HG03095 (cell line): ENCODE measurements around the gene SCFD2.
"Not testable (repeated sequence)": the region's sequence is repeated elsewhere in the genome, so short reads cannot be mapped to it uniquely, and the experiment has no call there.

Experiments used
- ATAC-seq: cut with Tn5 transposase; IDR thresholded peaks from one replicate; pipeline ENCODE4 v1.9.1; 2021; ENCODE audit warnings: moderate library complexity; ENCODE audit not compliant: unreplicated experiment

SCFD2 gene

DNA sequence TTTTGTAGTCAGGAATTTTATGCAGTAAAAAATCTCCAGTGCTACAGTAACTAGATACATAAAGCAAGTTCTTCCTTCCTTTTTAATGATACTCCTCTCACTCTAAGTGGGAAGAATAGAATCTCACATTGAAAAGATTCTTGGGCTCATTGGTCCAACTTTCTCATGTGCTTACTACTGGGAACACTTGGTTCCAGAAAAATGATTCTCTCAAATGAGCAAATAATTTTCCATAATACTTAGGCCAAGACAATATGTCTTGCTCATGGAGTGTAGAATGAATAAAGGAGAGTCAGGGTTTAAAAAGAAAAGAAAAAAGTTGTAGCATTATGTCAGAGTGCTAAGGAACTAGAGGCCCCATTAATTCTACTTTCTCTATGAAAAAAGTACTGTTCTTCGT lies 306.0 kb downstream of the SCFD2 start:
- ATAC-seq: no peak

DNA sequence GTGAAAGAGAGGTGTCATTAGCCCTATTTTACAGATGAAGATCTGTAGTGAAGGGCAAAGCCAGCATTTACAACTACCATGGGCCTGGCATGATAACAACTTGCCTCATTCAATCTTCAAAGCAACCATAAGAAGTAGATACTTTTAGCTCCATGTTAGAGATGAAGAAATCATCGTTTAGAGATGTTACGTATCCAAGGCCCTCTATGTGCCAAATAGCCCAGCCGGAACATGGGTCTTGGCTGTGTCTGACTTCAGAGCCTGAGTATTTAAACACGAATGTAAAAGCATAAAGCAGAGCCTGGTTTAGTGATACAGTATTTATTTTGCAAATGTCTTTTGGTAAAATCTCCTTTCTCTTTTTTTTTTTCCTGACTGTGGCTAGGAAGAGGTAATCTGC lies 306.6 kb downstream of the SCFD2 start:
- ATAC-seq: no peak

DNA sequence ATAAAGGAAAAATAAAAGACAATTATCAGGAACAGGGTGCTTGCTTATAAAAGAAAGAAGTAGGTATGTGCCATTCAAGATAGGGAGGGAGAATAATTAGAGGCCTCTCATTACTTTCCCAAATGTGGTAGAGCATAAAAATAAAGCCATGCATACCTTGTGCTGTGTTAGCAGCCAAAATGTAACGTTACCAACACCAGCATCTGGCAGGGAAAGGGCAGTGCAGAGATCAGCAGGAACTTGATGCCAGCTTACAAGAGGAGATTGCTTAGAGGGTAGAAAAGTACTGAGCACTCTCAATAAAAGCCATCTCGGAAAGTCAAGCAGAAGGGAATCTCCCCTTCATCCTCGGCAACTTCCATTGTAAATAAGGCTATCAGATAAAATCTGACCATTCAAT lies 308.2 kb downstream of the SCFD2 start:
- ATAC-seq: no peak

DNA sequence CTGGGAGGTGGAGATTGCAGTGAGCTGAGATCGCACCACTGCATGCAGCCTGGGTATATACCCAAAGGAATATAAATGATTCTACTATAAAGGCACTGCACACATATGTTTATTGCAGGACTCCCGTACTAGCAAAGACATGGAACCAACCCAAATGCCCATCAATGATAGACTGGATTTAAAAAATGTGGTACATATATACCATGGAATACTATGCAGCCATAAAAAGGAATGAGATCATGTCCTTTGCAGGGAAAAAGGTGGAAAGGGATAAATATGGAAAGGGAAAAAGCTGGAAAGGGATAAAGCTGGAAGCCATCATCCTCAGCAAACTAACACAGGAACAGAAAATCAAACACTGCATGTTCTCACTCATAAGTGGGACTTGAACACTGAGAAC lies 308.8 kb downstream of the SCFD2 start:
- ATAC-seq: not testable (repeated sequence)

DNA sequence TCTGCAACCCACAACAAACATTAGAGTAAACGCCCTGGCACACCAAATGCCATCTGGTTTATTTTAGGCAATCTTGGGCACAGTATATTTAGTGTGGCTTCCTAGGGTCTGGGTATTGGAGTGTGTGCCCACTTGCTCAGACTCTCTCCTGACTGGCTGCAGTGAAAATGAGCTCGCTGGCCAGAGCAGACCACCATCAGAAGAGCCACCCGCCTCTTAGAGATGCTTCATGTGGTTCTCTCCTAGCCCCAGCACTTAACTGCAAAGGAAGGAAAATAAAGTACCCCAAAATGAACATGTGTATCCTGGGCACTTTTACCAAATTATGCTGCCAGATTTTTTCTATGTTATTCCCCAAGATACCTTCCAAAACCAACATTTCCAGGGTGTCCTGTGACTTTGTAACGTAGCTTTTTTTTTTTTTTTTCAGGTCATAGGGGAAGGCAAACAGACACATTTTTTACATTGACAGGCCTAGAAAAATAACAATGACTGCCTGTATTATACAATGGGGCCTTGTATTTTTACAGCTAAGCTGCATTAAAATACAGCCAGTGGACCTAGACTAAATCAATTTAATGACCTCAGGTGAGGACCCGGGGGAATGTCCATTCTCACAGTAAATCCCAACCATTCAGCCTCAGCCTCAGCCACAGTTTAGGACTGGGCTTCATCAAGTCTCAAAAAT lies 310.0 kb downstream of the SCFD2 start:
- no peak for ATAC-seq

DNA sequence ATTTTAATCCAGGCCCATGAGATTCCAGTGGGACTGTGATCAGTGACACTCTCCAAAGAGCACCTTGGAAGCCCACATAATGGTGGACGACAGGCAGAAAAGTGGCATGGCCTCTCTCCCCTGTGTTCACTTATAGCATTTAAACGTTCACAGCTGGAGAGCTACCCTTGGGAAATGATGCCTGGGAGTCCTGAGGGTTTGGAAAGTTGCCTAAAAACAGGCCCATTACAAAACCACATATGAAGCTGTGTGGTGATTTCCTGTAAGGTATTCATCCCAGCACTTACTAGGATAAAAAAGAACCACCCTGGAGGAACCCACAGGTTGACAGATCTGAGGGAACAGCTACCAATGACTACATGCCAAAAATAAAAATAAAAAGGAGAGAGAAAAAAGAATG lies 310.6 kb downstream of the SCFD2 start:
- no peak for ATAC-seq

DNA sequence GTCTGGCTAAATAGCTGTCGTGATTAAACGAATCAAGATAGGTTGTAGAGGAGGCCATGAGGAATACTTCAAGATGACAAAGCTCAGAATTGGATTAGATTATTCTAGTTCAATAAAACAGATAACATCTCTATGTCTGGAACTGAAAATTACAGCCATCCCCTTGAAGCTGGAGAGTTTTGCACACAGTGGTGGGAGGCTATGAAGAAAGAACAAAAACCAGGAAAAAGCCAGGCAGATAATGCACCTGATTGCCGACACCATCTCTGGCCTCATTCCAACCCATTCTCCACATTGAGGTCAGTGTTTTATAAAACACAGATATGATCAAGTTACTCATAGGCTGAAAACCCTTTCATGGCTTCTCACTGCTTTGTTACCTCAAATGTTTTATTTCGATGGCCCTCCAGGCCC lies 315.5 kb downstream of the SCFD2 start:
- ATAC-seq: no peak

DNA sequence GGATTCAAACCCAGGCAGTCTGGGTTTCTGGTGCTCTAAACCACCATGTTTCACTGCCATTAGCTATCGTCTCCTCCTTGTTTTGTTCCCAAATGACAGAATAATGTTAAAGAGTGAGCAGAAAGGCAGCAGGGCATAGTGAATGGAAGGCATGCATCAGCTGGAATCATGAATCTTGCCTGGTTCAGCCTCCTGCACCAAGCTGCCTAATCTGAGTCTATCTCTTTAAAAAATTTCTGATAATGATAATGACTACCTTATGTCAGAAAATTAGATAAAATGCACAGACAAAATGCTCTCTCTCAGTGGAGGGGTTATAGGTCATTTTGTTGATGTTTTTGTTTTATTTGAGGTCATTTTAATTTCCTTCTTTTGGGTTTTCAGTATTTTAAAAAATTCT lies 316.3 kb downstream of the SCFD2 start:
- ATAC-seq: no peak

DNA sequence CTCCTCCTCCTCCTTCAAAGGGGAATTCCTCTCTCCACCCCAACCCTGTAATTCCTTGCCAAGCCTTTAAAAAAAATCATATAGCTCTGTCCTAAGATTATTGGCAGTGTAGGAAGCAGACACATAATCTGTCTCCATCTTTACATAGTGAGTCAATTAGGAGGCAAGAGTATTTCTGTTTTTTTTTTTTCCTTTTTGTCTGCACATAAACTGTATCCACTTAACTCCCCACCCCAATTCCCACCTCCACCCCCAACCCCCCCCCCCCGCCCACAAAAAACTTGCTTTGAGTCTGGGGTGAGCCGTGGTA lies 321.3 kb downstream of the SCFD2 start:
- no peak for ATAC-seq

DNA sequence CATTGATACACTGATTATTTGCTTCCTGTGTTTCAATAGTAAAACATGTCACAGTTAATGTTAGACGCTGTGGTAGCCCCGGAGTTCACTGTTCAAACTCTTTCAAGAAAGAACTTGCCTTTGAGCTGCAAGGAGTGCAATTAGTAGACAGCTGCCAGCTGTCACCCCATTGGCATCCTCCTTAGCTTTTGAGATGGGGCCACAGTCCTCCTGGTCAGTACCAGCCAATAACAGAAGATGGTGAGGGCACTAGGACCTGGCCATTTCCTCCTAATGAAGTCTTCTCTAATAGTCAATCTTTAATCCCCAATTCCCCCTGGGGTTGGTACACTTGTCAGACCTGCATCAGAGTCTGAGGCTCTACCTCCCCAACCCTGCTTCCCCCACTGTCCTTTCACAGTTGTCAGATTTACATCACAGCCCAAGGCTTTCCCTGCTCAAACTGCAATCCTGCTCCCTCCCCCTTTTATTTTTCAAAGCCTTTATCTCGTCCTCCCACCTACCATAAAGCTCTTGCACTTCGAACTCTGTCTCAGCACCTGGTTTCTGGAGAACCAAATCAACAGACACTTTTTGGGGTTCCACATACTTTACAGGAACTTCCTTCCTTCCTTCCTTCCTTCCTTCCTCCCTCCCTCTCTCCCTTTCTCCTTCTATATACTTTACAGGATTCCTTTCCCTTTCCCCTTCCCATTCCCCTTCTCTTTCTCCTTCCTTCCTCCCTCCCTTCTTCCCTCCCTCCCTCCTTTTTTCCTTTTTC lies 321.8 kb downstream of the SCFD2 start:
- ATAC-seq: no peak

DNA sequence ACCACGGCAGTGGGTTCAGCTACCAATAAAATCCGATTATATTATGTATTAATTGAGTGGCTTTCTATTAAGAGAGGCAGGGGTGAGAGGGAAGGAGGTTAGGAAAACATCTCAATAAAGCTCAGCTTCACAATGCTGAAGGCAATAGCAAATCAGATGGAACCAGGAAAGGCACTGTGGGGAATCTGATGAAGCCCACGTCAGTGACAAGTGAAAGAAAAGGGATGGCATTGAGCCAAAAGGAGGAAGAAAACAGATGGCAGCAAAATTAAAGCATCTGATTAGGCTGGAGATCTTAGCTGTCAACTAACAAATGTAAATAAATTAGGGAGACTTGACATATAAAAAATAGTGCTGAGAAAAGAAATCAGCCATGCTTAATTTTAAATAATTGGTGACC lies 322.8 kb downstream of the SCFD2 start:
- no peak for ATAC-seq

DNA sequence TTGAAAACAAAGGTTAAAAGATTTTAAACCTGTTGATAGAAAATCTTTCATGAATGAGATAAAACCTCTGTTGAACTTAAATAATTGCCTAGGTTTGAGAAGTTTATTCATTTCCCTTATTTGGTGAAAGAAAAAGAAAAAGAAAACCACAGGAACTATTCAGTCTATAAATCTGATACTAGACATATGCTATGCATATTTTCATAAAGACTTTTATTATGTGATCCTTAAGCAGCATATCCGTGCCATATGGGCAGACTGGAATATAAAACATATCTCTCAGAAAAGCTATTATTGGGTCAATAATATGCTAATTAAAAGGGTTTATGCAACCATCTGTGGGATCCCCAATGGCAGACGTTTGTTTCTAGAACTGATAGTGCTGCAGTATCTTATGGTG lies 325.0 kb downstream of the SCFD2 start:
- no peak for ATAC-seq

DNA sequence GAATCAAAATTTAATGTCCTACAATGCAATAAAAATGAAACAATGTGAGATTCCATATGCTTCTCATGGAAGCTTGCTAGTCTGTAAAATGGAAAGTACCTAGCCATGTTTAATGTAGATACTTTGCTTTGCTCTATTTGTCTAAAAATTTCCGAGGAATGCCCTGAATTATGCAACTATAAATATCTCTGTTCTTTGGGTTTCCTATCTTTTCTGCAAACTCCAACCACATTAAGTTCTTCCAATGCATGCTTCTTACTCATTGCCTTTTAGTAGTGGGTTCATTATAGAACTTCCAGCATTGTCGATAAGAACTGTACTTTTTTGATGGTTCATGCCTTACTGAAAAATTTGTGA lies 325.4 kb downstream of the SCFD2 start:
- no peak for ATAC-seq

DNA sequence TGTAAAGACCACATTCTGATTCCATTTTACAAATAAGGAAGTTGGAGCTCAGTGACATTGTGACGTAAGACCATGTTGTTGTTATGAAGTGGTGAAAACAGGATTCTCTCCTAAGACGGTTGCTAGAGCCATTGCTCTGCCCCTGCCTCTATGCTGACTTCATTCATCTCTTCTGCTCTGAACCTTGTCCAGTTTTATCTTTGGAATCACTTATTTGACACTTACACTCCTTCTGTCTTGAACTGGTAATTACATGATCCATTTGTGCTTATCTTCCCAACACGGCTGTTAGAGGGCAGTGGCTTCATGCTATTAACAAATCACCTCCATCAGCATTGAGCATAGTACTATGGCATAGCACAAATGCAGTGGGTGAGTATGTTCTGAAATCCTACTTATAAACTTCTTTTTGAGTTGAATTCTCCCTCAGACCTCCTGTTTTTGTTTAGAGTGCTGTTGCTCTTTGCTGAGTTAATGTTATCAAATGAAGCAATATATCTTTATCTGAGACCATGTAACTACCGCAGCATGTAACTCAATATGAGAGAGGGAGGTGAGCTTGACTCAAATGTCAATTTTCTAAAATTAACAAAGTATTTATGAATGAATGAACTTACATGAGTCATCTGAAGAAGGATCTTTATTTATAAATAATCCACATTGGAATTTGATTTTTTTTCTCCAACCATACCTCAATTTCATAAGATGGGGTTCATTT lies 326.0 kb downstream of the SCFD2 start:
- no peak for ATAC-seq

DNA sequence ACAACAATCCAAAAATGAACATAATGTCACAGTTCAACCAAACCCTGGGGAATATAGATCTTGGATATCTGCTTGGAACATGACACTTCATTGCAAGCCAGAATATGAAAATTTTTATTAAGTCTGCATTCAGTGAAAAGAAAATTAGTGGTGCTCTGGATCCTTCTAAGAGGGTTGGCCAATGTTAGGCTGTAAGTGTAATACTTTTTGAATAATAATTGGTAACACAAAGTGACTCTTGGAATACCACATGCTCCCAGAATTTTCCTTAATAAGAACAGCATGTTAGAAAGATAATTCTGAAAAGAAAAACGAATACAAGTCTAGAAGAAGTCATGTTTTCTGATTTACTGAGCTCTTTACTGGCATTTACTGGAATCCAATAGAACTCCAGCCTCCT lies 328.0 kb downstream of the SCFD2 start:
- no peak for ATAC-seq

DNA sequence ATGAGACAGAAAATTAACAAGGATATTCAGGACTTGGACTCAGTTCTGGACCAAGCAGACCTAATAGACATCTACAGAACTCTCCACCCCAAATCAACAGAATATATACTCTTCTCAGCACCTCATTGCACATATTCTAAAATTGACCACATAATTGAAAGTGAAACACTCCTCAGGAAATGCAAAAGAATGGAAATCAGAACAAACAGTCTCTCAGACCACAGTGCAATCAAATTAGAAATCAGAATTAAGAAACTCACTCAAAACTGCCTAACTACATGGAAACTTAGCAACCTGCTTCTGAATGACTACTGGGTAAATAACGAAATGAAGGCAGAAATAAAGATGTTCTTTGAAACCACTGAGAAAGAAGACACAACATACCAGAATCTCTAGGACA lies 333.0 kb downstream of the SCFD2 start:
- not testable (repeated sequence) for ATAC-seq

DNA sequence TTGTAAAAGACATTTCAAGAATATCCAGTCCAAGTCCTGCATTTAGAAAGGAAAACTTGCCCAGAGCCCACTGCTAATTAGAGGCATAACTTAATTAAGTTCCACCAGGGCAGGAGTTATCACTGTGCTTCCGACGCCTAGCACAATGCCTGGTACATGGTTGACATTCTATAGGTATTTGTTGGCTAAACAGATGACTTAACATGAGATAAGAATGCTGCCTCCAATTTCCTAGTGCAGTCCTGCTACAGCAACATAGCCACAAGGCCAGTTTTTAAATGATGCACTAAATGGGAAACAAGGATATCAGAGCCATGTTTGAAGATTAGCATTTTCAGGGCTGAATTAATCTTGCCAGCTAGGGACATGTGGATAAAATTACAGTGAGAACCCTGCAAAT lies 339.6 kb downstream of the SCFD2 start:
- ATAC-seq: no peak

DNA sequence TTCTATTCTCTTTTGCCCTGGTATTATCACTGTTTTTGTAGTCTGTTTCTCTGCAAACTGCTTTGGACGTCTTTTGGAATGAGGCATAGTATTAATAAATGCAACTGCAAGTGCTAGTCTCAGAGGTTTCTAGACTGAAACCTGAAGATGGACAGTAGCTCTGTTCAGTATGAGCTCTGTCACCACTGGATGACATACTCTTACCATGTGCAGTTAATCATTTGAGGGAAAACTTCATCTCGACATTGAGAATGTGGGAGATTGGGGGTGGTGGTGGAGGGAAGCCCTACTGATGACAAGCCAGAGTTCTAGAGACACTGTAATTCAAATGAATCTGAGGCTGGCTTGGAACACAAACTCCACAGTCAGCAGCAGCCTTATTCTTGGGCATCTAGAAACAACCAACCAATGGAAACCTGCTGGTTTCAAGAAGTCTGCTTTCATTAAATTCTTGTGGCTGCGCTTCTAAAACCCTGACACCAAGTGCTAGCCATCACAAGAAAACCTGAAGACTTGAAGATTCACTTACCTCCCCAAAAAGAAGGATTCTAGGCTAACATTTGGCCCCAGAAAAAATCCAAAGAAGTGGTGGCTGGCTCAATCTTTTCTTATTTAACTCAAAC lies 342.1 kb downstream of the SCFD2 start:
- no peak for ATAC-seq

DNA sequence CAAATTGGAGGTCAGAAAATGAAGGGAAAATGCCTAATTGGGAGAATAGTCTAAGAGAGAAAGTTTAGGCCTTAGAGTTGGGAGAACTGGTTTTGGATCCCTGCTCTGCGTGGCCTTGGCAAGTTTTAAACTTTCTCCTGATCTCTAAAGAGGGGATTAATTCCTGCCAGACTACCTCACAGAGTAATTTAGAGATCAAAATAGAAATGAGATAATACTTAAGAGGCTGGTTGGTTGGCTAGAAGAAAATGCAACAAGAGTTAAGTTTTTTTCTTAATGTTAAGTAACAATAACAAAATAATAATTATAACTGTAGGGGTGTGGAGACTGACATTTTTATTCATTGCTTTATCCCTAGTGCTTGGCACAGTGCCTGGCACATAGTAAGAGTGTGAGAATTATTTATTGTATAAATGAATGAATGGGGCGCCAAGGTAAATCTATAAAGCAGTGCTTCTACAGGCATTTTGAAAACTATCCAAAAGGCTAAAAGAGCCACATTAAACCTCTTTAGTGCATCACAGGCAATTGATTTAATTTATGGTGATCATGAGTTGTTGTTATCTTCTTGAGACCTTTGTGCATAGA lies 343.3 kb downstream of the SCFD2 start:
- ATAC-seq: no peak

DNA sequence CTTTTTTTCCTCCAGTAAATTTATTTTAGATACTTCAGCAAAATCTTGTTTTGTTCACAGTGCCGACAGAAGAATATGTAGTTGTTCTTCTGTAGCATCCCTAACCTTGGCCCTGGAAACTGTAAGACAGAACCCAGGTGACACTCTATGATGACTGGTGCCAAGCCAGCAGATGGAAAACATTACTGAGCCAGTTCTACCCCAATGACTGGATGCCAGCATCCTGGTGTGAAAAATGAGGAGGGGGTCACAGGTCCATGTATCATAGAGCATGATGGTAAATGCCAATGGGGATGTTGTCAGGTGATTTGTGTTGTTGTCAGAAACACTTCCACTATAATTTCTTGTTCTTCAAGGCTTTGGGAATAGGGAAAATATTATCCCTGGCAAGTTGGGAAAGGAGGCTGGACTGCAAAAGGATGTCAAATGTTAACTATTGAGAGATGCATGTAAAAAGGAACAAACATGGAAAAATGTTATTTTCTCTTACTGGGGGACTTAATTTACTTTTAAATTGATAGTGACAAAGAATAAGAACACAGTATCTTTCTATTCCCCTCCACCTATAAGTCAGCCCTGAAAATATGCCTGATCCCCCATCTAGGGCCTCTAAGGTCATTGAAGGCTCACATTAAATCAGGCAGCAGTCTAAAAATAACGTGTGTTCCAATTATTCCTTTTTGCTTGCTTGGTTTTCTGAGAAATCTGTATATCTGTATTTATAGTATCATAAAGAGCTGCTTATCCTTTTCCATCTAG lies 343.9 kb downstream of the SCFD2 start:
- no peak for ATAC-seq
